Adrenal gland (tissue), 12 donors: ENCODE data around the gene KLK6. TPM values are rescaled to one million over a fixed set of nuclear protein-coding genes. Genes with fewer than 3 reads are reported as not detected.

Experiments used
- DNase-seq, 7 donors: peaks; one replicate each; pipeline ENCODE4 v3.0.0-alpha.2; 2019 to 2020
- H3K27ac ChIP-seq, 5 donors: fragments of 200-600 bp; sonication (generic) in 4 of 5; 1 replicate in 3 of 5; 2 replicates in 2 of 5; pipeline versions ENCODE4 v1.5.1 to v1.8.0; 2016 to 2020; ENCODE audit warnings: mild to moderate bottlenecking in 1 of 5
- H3K27me3 ChIP-seq: fragments of 200-600 bp; 2 replicates; pipeline ENCODE4 v1.8.0; 2021
- H3K36me3 ChIP-seq, 2 donors: fragments of 200-600 bp; replicated peaks in 1 of 2; 1 replicate in 1 of 2; 2 replicates in 1 of 2; pipeline versions ENCODE4 v1.5.1 to v1.8.0; 2018 to 2022
- H3K4me1 ChIP-seq, 2 donors: fragments of 200-600 bp; replicated peaks in 1 of 2; 1 replicate in 1 of 2; 2 replicates in 1 of 2; pipeline versions ENCODE4 v1.5.1 to v1.8.0; 2018 to 2021
- H3K4me3 ChIP-seq, 4 donors: fragments of 200-600 bp; sonication (generic) in 3 of 4; one replicate each; pipeline ENCODE4 v1.5.1; 2016 to 2018
- H3K9me3 ChIP-seq, 3 donors: fragments of 200-600 bp; sonication (generic) in 1 of 3; replicated peaks in 1 of 3; 1 replicate in 2 of 3; 2 replicates in 1 of 3; pipeline versions ENCODE4 v1.5.1 to v1.8.0; 2016 to 2021
- POLR2A ChIP-seq, 2 donors: fragments of 450-650 bp; IDR thresholded peaks; one replicate each; pipeline ENCODE4 v1.6.1; 2017; ENCODE audit warnings: antibody characterized with exemption in 2 of 2, mild to moderate bottlenecking in 2 of 2, moderate library complexity in 1 of 2
- WGBS, 4 donors: extraction: QIAGEN DNeasy Blood & Tissue Kit in 2 of 4; methylation state at CpG; one replicate each; pipeline versions ENCODE4 v1.1.5 to v1.1.7; 2013 to 2017; 5-methylcytosine and 5-hydroxymethylcytosine counted together
- intact Hi-C, 2 donors: fragments of 100-400 bp; cut with DNase I; formaldehyde crosslinking; loops; one replicate each; pipeline versions ENCODE4 v1.14.1 to v1.15.0; 2022 to 2023
- polyA plus RNA-seq, 3 donors: library from polyadenylated mRNA; stranded (reverse); fragments of 200-250 nt in 2 of 3; fragments of 350-450 nt in 1 of 3; fragmentation: Illumina TruSeq in 1 of 3; extraction: RNeasy Lipid Tissue Mini Kit (QIAGEN cat#74804) in 1 of 3; gene quantifications; one replicate each; pipeline ENCODE4 v1.2.3, GENCODE V29; 2013 to 2014
- total RNA-seq, 9 donors: library from RNA; depleted of rRNA in 4 of 9; stranded (reverse); fragments of >200 nt in 4 of 9; fragments of 120-200 nt in 1 of 9; fragmentation: NEBNext Ultra II Directional in 1 of 9; extraction: Animal tissue kit (Norgen Biotek cat#: 25700) in 1 of 9; gene quantifications; one replicate each; pipeline versions ENCODE4 v1.1.0 to v1.2.4, GENCODE V29; 2013 to 2023
- TF ChIP-seq, protein P1 (sequence below), 6 experiments: fragments of 450-650 bp in 4 of 6; fragments of 200-600 bp in 2 of 6; sonication (generic) in 1 of 6; IDR thresholded peaks; 1 replicate in 5 of 6; 2 replicates in 1 of 6; pipeline versions ENCODE4 v1.5.1 to v1.8.0; 2016 to 2021; ENCODE audit warnings: antibody characterized with exemption in 6 of 6, mild to moderate bottlenecking in 2 of 6, moderate library complexity in 1 of 6
- donor health status: healthy with polysubstance abuse.
- donor health status: Bipolar disorder and iron deficiency.
- donor health status: DM: yes; HTN: yes; CAD: no.
- donor health status: DM: no; HTN: no; CAD: no.
- donor health status: DM: no; HTN: no; CAD: no.
- donor health status: DM: yes; HTN: yes; CAD: no.

Gene KLK6
- total and polyA plus RNA-seq, 12 donors, result not detected

- intact Hi-C loops, result loop anchor here in 1 of 2 donors (10.0 kb wide), 1 partner anchor 79 kb away; no protein-coding TSS in a partner anchor
- peaks cover 0 to 8% of the 10 kb centered on the region in 2 donors for H3K4me1 ChIP-seq
- H3K4me3 ChIP-seq, result no peak overlapping the region
- DNase-seq, result no peak
- WGBS, 4 donors, result 78 to 92% (median 85%) methylated on average over 9 to 19 of the region's 19 CpGs
- H3K27me3 ChIP-seq, result peaks cover 42% of the 10 kb centered on the region
- H3K36me3 ChIP-seq, result no peaks in the 10 kb centered on the region
- H3K27ac ChIP-seq, result no peak overlapping the region
- H3K9me3 ChIP-seq, result no peaks in the 10 kb centered on the region
- TF ChIP-seq, protein P1, sequence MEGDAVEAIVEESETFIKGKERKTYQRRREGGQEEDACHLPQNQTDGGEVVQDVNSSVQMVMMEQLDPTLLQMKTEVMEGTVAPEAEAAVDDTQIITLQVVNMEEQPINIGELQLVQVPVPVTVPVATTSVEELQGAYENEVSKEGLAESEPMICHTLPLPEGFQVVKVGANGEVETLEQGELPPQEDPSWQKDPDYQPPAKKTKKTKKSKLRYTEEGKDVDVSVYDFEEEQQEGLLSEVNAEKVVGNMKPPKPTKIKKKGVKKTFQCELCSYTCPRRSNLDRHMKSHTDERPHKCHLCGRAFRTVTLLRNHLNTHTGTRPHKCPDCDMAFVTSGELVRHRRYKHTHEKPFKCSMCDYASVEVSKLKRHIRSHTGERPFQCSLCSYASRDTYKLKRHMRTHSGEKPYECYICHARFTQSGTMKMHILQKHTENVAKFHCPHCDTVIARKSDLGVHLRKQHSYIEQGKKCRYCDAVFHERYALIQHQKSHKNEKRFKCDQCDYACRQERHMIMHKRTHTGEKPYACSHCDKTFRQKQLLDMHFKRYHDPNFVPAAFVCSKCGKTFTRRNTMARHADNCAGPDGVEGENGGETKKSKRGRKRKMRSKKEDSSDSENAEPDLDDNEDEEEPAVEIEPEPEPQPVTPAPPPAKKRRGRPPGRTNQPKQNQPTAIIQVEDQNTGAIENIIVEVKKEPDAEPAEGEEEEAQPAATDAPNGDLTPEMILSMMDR (IDR thresholded peaks at IDR 0.05), result no peak
- TF ChIP-seq POLR2A (IDR thresholded peaks at IDR 0.05), result no peak
Observed at GRCh38 chr19:51015691-51016267, 46.4 kb upstream of the KLK6 start.

- peaks cover 38% of the 10 kb centered on the region for H3K27me3 ChIP-seq
- 79 to 85% (median 81%) methylated on average over 5 to 6 of the region's 6 CpGs for WGBS, 4 donors
- no peaks in the 10 kb centered on the region for H3K36me3 ChIP-seq
- H3K27ac ChIP-seq, result no peak overlapping the region
- H3K4me1 ChIP-seq, result peaks cover 0 to 8% of the 10 kb centered on the region in 2 donors
- H3K4me3 ChIP-seq, result no peak overlapping the region
- no peak for TF ChIP-seq POLR2A (IDR thresholded peaks at IDR 0.05)
- TF ChIP-seq, protein P1 (IDR thresholded peaks at IDR 0.05), result no peak
- no peak for DNase-seq
- no peaks in the 10 kb centered on the region for H3K9me3 ChIP-seq
- intact Hi-C loops, result loop anchor here in 1 of 2 donors (10.0 kb wide), 1 partner anchor 81 kb away; no protein-coding TSS in a partner anchor
Observed at GRCh38 chr19:51014242-51014641, 44.9 kb upstream of the KLK6 start.

- no peak for TF ChIP-seq POLR2A (IDR thresholded peaks at IDR 0.05)
- TF ChIP-seq, protein P1 (IDR thresholded peaks at IDR 0.05), result no peak
- Histone ChIP-seq H3K4me3 (no peak overlapping the region), H3K9me3 (no peaks in the 10 kb centered on the region), H3K27me3 (peaks cover 30% of the 10 kb centered on the region), H3K4me1 (no peaks in the 10 kb centered on the region), H3K27ac (no peak overlapping the region), H3K36me3 (no peaks in the 10 kb centered on the region)
- WGBS, 4 donors, result 59 to 64% (median 63%) methylated on average over 11 to 12 of the region's 12 CpGs
- no peak for DNase-seq
- intact Hi-C loops, result loop anchor here in 1 of 2 donors (10.0 kb wide), 1 partner anchor 82 kb away; no protein-coding TSS in a partner anchor
Observed at GRCh38 chr19:51012661-51013190, 43.3 kb upstream of the KLK6 start.

DNA sequence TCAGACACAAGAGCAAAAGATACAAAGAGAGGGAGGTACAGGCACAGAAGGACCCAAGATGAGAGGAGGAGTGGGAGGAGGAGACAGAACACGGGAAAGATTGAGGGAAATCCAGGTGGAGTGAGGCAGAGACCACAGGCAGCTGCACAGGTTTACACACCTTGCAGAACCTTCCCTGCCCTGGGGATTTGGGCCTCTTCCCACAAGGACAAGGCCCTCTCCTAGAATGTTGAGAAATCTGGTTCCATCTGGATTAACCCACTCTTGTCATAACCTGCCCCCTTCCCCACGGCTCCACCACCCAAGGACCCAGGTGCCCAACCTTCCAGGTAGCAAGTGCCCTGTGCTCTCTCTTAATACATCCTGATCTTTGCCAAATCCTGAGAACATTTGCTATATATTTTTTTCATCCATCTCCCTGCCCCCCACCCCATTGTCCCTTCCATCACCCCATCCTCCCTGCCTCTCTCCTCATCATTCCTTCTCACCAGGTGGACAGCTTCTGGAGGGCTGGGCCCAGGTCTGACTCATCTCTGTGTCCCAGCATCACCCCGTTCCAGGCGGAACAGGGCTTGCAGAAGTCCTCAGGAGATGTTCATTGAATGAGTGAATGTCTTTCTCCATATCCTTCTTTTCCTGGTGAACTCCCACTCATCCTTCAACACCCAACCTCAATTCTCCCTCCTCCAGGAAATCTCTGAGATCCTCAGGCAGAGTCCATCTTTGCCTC is 40.8 kb upstream of the KLK6 start:
- H3K36me3 ChIP-seq, result no peaks in the 10 kb centered on the region
- TF ChIP-seq POLR2A (IDR thresholded peaks at IDR 0.05), result no peak
- TF ChIP-seq, protein P1 (IDR thresholded peaks at IDR 0.05), result no peak
- H3K4me3 ChIP-seq, result no peak overlapping the region
- H3K4me1 ChIP-seq, result no peaks in the 10 kb centered on the region
- intact Hi-C loops, result loop anchor here in 1 of 2 donors (10.0 kb wide), 1 partner anchor 85 kb away; no protein-coding TSS in a partner anchor
- H3K27me3 ChIP-seq, result peaks cover 14% of the 10 kb centered on the region
- DNase-seq, result no peak
- H3K27ac ChIP-seq, result no peak overlapping the region
- 61 to 73% (median 65%) methylated on average over 4 of the region's 4 CpGs for WGBS, 4 donors
- no peaks in the 10 kb centered on the region for H3K9me3 ChIP-seq
